Measurements from ENCODE around the gene HS6ST3.

The HS6ST3 gene

DNA sequence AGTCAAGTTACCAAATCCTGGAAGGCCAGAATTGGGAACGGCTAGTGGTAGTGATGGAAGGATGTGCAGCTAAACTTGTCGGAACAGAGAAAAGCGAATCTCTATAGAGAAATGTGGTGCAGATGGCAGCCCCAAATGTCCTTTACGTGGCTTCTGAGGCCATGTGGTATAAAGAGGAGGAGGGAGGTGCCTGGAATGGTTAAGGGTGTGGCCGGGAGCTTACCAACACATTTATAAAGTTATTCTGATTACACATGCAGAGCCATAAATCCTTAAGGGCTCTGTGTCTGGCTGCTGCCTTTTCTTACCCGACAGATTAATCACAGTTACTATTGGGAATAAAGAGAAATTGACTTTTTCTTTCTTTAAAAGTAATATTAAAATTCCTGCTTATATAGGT, 714.3 kb downstream of the HS6ST3 start:
- no peak for DNase-seq

DNA sequence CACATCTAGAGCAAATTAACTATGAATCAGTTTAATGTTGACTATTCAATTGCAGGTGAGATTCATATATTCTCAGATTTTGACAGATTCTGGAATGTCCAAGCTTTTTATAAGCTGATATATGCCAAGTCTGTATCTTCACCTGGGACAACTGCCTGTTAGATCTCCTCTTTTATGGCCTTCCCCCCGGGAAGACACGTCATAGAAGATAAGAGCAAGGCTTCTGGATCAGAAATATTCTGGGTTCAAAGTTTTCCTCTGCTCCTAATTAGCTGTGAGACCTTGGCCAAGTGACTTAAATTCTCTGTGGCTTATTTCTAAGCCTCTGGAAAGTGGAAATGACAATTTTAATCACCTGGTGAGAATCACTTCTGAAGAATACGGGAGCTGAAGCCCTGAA, 716.8 kb downstream of the HS6ST3 start:
- no peak for DNase-seq

DNA sequence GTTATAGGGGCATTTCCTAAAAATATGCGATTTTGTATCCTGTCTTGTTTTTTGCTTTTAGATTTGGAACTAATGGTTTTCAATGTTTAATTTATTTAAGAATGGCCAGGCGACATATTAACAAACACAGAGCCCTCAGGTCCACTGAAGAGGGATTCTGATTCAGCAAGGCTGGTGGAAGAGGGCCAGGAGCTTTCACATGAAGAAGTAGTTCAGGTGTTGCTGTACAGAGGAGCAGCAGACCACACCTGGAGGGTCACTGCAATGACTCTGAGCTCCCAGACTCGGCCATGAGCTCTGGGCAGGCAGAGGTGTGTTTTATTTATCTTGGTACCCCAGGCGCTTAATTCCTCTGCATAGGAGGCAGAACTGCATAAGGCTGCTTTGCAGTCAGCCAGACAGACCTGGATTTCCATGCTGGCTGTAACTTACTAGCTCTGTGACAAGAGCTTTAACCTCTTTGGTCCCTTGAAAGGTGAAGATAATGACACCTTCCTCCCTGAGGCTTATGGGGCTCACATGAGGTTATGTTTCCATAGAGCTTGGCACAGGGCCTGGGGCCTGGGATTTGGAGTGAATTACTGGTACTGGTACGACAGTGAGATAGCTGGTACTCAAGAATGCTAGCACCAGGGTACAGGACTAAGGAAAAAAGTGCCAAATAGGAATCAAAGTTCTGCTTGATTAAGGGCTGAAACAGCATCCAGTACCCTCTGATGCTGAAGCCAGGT, 719.6 kb downstream of the HS6ST3 start:
- DNase-seq = no peak

DNA sequence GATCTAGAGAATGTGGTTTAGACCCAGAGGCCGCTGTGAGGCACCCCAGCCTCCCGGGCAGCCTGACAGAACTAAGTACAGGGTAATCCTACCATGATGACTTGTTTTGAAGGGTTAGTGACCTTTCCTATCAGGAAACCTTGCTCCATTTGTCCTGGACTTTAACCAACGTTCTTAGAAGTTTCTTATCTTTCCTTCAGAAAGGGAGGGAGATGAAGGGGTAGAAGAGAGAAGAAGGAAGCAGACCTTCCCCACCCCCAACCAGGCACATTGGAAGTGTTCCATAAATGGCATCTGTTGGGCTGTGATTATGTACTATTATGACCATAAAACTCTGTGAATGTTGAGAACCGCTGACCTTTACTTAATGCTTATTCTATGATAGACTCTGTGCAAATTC, 720.2 kb downstream of the HS6ST3 start:
- no peak for DNase-seq

DNA sequence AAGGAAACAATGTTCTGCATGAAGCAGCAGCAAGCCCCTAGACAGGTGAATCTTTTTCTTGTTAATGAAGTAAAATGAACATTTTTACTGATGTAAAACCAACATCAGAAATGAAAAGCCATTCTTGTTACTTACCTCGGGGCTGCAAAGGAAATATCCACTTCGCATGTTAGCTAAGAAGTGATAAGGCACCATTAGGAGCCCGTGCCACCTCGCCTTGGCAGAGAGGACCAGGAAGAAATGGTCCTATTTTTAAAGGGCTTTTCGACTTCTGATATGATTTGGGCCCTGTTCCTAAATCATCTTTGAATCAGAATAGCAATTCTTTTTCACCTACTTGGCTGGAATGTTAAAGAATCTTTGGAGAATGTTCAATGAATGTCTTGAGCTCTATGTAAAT, 721.1 kb downstream of the HS6ST3 start:
- DNase-seq = no peak

DNA sequence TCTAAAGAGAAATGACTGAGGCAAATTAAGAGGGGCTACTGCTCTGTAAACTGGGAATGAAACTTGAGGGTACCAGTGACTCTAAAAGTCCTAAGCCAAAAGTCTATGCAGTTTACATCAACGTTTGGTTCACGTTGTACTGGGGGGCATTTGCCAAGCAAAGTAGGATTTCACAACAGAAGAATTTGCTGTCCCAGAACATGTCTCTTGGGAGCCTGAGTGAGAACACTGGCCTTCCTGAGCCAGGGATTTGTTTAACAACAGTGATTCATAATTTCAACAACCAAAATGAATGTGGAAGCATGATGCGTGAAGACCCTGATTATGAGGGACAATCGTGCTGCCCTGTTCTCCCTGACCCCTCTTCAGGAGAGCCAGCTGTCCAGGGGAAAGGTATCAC, 726.4 kb downstream of the HS6ST3 start:
- DNase-seq = no peak

DNA sequence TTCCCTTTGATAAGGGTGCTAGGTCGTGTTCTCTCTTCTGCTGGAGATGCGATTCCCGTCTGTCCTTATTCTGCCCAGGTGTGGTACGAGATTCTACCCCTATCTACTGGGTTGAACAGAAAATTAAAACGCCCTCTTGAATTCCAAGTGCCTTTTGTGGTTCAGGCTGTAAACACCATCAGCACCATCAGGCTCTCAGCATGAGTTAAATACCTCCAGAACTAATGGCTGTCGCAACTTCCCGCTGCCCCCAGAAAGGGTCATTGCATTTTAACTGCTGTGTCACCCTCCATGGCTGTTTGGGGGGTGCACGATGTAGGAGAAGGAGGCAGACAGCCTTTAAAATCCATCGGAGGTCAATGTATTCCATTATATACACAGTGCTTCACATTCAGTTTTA, 727.0 kb downstream of the HS6ST3 start:
- no peak for DNase-seq

DNA sequence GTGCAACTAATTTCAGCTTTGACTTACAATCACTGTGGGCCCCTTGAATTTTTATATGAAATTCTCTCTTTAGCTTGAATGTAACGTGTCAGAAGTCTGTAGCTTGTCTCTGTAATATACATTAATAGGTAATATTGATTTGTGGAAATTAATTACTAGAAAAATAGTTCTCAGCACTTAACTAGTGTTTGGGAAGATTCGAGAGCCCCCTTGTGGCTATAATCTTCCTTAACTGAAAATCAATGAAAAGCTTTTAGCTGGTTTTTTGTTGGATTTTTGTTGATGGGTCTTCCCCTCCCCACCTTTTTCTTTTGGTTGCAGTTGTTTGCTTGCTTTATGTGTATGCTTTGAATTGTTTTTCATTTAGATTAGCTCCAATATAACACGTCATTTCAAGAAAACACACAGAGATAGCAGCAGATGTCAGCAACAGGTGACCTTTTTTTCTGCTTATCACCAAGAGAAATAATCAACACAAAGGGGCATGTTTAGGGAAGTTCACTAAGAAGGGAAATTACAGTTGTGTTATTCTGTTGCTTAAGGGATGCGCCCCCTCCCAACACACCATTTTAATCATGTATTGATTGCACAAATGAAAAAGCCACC, 727.5 kb downstream of the HS6ST3 start:
- no peak for DNase-seq

DNA sequence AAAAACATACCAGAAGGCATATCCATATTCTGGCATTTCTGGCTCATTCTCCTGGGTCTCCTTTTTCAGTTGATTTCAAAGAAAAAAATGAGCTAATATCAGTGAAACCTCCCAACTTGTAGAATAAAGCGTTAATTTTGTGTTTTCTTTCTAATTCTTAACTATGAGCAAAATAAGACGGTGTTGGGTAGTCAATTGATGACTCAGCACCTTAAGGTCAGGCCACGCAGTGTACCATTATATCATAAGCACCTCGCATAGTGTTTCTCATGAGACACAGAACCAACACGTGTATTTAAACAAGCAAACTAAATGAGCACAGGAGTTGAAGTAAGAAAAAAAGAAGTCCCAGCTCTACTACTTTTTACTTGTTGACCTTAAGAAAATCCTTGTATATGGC, 729.5 kb downstream of the HS6ST3 start:
- no peak for DNase-seq

DNA sequence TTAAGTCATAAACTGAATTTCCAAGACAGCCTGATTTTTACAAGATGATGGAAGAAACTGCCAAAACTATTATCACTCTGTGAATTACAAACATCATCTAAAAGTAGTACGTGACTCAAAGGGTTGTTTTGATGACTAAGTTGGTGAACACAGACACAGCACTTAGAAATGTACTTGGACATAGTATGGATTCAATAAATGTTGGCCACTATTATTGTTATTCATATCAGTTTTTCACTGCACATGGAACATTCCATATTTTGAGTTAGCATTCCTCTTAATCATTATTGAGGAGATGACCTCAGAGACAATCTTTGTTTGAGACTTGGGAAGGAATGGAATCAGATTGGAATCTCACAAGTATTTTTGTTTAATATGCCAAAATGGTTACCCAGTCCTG, 731.5 kb downstream of the HS6ST3 start:
- no peak for DNase-seq

DNA sequence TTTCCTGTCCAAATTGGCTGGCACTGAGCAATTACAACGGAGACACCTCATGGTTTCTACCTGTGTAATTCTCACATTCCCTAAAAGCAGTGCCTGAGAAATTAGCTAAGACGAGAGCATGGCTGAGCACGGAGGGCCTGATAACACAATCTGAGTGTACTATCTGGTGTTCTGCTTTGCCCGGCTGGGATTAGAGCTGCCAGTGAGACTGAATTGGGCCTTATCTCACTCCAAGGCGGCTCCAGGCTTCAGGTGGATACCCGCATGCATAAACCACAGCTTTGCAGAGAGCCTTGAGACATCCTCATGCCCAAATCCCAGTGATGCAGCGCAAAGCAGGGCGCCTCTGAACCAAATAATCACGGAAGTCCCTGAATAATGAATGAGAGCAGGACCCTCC, 732.1 kb downstream of the HS6ST3 start:
- DNase-seq = no peak

DNA sequence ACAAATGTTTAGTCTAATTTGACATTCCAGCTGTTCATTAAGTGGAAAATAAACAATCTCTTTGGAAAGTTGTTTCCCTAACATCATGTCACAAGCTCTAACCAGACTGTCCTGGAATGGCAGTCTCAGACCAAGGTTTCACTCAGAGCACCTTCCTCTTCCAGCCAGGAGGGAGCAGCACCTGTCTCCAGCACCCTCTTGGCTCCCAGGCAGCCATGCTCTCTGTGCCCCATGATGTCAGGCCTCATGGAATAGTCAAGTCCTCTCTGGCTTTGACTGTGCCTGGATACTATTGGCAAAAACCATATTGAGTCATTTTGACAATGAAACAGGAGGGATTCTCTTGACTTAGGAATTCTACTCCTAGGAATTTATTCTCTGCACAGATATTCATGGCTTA, 733.0 kb downstream of the HS6ST3 start:
- DNase-seq = no peak

DNA sequence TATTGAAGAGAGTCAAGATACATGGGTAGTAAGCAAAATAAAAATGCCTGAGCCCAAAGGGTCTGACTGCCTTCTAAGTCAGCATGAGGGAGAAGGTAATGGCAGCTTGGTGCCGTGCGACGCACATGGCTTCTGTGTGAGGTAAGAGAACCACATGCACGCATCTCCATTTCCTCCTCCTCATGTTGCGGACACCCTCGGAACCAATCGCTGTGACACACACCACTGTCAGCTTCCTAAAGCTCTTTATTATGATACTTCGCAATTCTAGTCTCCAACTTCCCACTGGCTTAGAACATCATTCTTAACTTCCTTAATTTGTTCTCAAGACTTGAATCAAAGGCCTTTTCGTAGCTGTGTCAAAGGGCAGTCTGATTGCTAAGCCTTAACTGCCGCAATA, 734.2 kb downstream of the HS6ST3 start:
- no peak for DNase-seq

DNA sequence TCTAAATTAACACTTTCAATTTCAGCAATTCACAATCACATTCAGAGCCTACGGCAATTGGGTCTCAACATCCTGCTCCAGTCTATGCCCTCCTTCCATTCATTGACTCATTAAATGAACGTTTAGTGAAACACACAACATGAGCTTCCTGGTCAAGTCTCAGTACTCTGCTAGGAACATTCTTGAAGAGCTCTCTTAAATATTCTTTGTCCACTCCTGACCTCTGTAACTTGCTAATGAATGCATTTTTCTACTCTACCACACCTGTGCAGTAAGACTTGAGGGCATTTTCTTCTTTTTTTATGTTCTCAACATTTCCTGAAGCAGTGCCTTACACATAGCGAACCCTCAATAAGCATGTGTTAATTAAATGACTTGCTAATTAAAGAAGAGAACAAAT, 735.7 kb downstream of the HS6ST3 start:
- DNase-seq = no peak

DNA sequence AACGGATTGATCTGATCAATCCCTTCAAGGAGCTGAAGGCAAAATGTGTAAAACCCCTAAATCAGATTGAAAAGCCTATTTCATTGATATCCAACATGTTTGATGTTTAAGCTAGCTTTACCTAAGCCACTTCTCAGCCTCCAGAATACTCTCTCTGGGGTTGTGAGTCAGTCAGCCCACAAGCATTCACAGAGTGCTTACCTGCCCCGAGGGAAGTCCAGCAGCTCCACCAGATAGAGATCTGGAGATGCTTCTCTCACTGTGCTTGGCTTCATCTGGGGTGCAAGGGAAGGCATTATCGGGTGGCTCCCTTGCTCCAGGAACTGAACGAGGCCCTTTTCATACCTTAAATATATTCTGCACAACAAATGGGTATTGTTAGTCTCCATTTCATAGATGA, 744.7 kb downstream of the HS6ST3 start:
- DNase-seq = no peak

DNA sequence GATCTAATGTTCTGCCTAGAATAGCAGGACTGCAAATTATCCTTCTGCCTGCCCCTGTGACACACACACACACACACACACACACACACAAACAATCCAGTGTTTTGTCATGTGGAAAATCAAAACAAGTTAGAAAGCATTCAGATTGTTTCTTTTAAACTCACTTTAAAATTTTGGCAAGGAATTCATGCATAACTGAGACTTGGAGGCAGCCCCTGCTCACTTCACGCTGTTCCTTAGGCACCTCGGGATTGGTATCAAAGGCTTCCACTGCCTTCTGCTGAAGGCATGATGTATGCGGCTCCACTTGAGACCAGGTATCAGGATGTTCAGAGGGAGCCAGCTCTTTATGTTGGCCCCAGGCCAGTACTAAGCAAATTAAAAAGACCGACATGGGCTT, 745.6 kb downstream of the HS6ST3 start:
- no peak for DNase-seq

DNA sequence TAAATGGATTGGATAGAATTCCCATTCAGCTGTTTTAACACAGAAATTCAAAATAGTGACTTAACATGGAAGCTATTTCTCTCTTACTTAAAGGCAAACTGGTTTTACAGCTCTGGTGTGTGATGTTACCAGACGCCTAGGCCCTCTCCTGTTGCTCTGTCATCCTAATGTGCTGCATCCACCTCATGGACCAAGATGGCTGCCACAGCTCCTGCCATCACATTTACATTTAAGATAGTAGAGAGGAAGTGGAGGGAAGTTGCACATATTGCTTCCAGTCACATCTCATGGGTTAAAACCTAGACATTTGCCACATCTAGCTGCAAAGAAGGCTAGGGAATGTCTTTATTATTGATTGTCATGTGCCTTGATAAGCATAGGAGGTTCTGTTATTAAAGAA, 746.8 kb downstream of the HS6ST3 start:
- no peak for DNase-seq

DNA sequence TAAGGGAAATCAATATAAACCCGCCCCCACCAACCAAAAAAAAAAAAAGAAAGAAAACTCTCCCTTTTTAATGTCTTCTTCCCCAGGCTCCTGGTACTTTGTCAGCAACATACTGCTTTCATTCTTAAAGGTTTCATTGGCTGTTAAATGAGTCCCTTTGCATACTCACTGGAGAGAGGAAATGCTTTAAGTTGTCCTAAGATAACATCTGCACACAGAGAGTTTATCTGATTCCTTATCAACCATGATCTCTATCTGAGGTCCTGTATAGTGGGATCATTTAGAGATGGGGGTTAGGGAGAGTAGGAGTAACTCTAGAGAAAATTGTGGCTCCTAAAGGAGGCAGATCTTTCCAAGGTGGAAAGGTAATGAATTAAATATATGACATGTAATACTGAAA, 747.9 kb downstream of the HS6ST3 start:
- no peak for DNase-seq

DNA sequence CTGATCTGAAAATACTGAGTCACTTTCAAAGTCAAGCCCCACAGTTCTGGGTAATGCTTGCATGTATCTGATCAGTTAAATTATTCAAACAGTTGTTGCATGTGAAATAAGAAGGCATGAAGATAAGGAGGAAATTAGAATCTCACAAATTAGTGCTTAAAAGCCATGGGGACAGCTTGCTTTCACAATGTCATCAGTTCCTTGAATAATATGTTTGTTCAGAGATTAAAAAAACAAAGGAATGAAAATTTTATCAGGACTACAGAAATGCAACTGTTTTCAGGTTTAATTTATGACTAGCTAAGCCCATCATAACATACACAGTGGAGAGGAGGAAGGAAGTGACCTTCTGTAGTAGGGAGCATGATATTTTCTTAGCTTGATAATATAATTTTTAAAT, 754.3 kb downstream of the HS6ST3 start:
- DNase-seq = no peak

DNA sequence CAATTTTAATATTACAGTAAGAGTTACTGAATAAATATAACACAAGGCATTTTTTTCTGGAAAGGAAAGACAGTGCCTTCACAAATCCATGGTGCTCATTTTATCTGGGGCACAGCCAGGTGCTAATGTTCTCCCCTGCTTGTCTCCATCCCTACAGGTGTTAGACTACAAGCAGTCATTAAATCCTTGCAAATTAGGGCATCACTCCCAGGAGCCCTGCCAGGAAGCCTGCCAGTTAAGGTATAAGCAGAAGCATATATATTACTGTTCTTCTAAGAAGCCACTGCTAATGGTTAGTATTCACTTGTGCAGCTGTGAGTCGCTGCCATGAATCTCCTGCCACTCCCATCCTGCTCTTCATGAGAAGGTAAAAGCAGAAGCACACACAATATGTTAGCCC, 754.7 kb downstream of the HS6ST3 start:
- DNase-seq = no peak

DNA sequence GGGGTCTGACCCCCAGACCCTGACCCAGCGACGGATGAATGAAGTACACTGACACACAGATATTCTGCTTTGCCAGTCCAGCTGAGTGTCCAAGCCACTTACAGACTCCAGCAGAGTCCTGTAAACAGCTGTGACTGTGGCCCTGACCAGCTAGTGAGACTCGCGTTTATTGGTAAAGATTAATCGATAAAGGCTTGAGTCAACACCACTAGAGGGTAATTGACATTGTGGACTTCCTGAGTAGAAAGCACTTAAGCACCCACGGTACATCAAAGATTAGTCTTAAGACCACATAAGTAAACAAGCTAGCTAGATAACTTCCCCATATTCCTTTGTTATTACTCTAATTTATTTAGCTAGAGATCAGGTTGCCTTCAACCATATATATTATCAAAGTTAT, 758.4 kb downstream of the HS6ST3 start:
- no peak for DNase-seq

DNA sequence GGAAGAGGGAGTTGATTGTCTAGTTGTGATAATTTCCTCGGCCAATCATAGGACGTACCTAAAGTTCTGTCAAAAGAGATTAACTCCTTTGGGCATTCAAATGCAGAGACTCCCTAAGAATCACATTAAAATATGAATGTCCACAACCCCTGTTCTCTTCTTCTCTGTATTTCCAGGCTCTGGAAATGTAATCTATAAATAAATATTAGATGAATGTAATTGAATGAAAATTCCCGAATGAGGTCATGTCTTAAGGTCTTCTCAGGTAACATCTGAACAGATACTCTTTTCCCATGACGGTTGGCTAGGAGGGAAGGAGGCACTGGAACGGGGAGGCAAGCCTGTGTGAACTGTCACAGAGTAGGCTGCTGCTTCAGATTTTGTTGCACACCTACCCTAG, 759.2 kb downstream of the HS6ST3 start:
- DNase-seq = no peak

DNA sequence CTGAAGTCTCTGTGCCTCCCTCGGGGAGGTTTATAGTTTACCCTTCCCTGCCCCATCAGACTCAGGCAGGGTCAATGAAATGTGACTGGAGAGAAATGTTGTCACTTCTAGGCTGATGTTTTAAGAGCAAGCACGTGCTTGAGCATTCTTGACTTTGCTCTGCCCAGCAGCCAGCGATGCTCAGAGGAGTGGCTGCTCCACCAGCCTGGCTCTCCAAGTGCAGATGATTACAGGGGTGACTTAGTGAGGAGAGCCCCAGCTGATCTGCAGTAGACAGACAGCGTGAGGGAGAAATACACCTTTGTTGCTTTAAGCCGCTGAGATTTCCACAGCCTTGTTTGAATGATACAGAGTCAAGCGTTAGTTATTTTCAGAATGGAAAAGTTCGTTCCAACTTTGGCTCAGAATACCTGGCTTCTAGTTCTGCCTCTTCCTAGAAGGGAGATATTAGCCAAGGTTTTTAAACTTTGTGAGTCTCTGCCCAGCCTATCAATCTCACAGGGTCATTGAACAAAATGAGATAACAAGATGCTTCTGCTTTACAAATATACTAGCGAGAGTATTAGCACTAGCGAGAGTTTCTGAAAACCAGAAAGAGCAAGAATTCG, 760.7 kb downstream of the HS6ST3 start:
- DNase-seq = no peak

DNA sequence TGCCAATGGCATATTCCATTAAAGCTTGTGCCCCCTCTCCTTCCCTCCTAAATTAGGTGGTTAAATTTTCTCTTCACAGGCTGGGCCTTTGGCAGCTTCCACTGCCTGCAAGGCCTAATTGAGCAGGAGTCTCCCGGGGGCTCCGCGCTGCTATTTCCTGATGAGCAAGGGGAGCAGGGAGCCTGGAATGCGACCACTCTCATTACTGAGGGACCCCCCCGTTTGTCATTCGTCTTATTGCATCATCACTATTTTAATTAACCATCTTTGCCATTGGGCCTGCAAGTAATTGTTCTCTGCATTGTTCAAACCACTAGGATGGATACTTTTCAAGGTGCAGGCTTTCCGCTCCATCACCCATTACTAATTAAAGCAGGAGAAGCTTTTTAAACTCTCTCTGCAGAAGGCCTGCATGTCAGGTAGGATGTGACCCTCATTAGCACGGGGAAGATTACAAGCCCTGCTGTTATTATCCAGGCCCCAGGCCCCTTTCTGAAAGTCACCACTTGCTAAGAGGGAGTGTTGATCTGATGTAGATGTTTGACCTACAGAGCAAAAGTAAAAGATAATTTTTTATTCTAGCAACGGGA, 762.0 kb downstream of the HS6ST3 start:
- no peak for DNase-seq
